A204.1 (cell line): ENCODE results near the gene F11.
"Not testable (repeated sequence)": the region's sequence is repeated elsewhere in the genome, so short reads cannot be mapped to it uniquely, and the experiment has no call there.

Experiments used
- FAIRE-seq: peaks from 2 replicates; lab custom pipeline; 2012; peaks lifted over from hg19 to GRCh38; lab: Jason Lieb, UNC

Gene F11

DNA sequence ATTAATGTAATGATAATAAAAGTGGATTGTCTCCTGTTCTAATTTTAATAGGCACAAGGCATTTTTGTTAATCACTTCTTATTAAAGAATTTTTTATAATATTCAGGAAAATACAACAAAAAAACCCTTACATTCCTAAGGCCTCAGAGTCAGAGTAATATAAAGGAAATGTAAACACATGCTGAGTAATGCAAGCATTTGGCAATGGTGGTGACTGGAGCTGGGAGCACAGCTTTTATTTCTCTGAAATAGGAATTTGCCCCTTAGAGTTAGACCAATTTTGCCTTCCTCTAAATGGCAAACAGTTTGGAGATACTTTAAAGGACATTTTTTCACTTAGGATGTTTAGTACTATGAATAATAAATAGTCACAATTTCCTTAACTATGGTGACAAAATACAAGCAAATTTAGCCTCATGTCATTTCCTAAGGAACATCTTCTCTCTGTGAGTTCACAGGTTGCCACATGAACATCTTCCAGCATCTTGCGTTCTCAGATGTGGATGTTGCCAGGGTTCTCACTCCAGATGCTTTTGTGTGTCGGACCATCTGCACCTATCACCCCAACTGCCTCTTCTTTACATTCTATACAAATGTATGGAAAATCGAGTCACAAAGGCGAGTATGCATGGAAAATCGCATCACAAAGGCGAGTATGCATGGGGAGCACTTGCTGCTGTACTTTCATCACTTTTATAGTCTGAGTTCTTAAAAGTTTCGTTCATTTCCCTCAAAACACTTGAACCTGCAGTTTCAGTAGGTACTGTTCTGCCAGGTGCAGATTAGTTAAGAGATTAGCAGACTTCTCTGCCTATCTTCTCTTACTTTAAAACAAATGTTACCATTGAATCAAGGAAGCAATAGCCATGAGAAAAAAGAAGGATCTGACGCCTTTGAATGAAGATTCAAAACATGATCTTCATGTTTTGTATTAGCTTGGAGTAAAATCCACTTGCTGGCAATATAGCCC, 15.9 kb upstream of the F11 start:
- FAIRE-seq = peak; percentile 19

- no peak for FAIRE-seq
Observed at GRCh38 chr4:186250760-186251159, 15.2 kb upstream of the F11 start.

- no peak for FAIRE-seq
Observed at GRCh38 chr4:186255122-186255521, 10.9 kb upstream of the F11 start.

DNA sequence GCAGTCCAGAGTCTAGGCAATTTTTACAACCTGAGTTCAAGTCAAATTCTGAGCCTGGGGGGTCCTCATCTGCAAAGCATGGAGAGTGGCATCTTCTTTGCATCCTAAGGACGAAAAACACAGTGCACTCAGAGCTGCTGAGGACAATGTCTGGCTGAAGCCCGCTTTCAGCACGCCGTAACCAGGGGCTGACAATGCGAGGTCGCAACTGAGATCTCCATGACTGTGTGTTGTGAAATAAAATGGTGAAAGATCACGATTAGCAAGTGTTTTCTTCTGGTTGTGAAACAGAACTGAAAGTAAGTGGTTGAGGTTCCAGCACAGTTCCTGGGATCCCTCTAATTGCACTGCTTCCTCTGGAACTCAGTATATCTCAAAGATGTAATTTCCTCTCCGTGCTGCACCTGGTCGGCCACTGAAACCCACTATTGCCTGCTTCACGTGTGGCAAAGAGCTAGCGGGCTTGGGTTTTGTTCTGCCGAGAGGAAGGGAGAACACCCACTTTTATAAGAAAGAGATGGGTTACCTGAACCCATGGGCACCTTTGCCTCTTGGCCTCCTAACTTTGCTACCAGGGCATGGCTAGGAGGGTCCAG, 7.7 kb upstream of the F11 start:
- no peak for FAIRE-seq

DNA sequence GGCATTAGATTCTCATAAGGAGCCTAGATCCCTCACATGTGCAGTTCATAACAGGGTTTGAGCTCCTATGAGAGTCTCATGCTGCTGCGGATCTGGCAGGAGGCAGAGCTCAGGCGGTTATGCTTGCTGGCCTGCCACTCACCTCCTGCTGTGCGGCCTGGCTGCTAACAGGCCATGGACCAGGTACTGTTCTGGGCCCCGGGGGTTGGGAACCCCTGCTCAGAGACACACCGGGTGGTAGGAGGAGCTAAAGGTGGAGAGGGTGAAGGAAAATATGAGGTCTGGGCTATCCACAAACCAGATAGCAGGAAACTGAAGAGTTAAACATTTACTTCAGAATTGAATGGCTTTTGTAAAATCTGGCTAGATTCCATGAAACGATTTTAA, 5.9 kb upstream of the F11 start:
- FAIRE-seq = no peak

DNA sequence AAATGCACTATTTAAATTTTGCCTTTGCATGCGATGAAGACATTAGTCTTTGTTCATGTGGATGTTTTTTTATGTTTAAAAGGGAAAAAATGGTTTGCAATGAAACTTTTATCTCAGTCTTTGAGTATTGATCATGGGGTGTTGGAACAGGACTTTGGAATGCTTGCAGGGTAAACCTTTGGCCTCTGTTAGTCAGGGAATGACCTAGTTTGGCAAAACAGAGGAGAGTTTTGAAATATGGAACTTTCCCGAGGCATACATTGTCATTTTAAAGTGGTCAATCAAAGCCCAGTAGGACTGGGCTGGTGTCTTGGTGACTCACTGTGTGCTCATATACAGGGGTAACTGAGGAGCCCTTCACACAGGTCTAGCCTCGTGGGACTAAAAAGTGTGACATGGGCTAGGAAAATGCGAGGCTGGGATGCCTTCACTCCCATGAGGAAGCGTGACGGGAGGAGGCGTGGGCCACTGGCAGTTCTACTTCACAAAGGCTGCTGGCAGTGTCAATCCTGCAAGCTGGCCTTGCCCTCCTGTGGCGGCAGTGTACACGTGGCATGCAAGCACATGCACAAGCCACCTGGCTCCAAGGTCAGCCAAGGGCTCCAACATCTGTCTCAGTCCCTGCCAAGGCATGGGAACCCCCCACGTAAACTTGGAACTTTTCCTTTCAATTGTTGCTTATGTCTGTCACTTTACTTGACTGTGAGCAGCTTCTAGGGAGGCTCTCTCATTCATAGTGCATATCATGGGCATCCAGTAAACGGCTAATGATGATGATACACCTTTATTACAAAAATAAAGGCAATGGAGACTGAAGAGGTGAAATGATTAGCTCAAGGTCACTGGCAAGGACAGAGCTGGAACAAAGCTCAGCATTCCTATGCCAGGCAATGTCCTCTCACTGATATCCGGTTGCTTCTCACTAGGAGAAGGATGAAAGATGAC, 5.2 kb upstream of the F11 start:
- no peak for FAIRE-seq

DNA sequence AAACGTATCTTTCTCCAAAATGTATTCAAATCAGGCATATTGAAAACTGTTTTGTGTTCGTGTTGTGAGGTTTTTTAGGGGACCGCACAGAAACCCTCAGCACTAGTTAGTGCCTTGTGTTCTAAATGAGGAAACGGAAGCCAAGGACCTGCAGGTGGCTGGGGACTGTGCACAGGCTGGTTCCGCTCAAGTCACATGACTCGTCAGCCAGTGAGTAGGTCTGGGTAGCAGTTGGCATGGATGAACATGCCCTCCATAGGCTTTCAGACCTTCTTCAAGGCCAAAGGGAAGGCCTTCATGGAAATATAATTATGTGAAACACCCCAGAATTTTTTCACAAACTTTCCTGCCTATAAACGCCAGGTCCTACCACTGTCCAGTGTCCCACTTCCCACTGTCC, 1.3 kb upstream of the F11 start:
- FAIRE-seq = no peak

DNA sequence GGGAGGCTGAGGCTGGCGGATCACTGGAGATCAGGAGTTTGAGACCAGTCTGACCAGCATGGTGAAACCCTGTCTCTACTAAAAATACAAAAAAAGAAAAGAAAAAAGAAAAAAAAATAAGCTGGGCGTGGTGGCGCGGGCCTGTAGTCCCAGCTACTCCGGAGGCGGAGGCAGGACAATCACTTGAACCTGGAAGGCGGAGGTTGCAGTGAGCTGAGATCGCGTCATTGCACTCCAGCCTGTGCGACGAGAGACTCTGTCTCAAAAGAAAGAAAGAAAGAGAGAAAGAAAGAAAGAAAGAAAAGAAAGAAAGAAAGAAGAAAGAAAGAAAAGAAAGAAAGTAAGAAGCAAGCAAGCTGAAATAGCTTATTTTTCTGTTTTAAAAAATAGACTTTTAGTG, 739 bp upstream of the F11 start:
- FAIRE-seq = not testable (repeated sequence)

DNA sequence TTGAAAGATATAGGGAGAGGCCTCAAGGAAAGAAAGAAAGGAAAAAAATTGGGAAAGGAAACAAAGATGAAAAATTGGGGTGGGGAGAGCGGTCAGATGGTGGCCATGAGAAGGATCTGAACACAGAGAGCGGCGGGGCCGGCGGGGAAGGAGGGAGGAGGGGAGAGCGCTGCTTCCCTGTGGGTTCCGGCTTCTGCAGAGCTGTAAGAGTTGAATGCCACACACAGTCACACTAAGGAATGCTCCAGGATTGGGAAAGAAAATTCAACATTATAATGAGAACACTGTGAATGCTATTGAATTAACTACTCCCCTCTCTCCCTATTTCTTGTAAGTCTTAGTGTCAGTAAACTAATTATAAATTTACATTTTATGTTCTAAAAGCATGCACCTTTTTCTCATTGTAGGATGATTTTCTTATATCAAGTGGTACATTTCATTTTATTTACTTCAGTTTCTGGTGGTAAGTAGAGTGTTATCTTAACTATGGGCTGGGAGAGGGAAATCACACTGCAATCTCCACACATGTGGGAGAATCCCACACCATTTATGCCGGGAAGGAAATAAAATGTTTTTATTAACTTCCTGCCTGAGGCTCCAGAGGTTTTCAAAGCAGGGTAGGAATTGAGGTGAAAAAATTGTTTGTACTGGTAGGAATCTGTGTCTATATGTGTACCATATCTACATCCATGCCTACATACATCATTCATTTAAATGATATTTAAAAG, 904 bp downstream of the F11 start:
- FAIRE-seq = no peak

DNA sequence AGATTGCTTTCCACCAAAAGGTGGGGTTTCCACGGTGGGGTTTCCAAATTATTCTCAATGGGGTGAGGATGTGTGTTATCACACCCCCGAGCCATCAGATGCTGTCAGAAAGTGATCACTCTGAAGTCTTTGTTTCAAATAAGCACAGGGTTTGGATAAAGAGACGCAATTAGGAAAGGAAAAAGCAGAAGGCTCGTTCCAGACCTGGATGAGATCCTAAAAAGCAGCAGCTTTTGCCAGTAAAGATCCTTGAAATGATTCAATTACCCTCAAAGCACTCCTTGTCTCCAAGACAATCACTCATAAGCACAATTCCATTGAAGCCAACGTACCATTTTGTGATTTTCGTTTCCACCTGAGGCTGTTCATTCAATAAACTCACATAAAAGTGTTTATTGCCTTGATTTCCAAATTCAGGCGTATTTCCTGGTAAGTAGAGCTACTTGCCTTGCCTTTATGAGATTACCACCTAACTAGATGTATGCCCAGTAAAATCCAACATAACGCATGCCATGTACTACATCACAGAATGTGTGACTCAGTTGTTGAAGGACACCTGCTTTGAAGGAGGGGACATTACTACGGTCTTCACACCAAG, 5.2 kb downstream of the F11 start:
- no peak for FAIRE-seq

DNA sequence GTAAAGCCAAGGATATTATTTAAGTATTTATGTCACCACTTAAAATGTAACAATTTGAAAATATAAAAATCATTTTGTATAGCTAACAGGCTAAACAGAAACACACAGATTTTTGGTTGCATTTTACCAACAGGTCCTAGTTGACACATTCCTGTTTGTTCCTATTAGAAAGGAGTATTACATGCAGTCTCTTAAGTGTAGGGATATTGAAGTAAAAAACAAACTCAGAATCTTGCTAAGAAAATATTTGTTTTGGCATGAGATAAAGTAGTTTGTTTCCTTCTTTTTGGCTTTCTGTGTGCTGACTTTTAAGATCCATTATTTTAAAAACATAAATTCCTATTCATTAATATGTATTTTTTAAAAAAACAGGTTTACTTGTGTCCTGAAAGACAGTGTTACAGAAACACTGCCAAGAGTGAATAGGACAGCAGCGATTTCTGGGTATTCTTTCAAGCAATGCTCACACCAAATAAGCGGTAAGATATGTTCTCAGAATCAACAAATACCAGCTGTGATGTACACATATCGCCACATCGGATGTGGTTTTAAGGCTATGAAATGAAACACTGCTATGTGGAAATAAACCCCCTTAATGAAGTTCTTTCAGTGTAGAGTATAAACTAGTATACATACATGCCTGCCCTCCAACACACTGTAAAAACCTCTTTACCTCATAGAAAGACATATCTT, 6.9 kb downstream of the F11 start:
- no peak for FAIRE-seq

GRCh38 chr4:186273392-186273789, 7.4 kb downstream of the F11 start:
- not testable (repeated sequence) for FAIRE-seq

DNA sequence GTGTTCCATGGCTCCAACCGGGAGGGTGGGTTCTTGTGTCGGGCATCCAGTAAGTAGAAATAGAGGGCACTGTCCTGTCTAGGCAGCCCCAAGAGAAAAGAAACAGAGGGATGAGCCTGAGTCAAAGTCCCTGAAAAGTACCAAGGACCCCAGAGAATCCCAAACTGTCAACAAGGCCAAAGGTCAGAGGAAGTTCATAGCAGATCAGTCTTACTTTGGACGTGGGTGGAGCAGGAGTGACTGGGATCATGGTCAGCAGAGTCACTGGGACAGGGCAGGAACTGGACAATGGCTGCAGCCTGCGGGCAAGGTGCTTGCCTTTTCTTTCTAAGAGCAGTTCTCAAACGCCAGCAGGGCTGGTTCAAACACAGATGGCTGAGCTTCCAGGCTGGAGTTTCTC, 17.3 kb downstream of the F11 start:
- no peak for FAIRE-seq

DNA sequence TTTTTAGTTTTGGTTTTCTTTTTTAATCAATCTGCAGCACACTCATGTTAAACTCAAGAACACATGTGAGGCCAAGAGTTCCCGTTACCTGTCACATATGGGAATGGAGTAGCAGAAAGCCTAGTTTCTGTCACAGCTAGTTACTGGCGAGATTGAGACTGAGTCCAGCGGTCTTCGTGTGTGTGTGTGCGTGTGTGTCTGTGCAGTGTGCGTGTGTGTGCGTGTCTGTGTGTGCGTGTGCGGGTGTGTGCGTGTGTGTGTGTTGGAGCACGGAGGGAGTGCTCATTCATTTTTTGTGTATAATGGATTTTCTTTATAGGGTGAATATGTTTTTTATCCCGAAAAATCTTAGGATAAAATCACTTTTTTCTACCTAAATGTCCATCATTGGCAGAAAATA, 19.2 kb downstream of the F11 start:
- FAIRE-seq = no peak

- no peak for FAIRE-seq
Observed at GRCh38 chr4:186286581-186286980, 20.6 kb downstream of the F11 start.

DNA sequence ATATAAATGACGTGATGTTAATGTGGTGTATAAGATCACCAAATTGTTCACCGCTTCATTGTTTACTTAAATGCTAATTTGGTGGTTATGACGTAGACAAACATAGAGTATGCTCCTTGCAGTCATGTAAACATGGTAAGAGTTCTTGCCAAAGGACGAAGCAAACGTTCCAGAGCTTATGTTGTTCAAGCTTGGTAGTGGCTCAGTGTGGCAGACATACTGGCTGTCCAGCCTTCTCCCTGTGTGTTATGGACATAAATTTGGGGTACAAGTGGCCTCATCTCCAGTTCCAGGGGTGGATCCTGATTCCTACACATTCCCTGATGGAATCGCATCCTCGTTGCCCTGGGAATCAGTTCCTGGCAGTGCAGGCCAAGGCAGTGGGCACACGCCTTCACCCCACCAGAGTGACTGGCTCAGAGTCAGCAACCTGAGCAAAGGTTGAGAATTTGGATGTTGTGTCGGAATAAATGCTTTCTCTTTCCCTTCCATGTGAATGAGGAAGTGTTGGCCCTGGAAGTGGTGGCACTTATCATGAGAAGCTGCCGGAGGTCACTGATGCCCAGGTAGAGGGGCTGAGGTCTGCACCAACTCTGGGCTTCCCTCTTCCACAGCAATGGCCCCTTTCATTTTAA, 25.4 kb downstream of the F11 start:
- no peak for FAIRE-seq

- no peak for FAIRE-seq
Observed at GRCh38 chr4:186294160-186294559, 28.2 kb downstream of the F11 start.

DNA sequence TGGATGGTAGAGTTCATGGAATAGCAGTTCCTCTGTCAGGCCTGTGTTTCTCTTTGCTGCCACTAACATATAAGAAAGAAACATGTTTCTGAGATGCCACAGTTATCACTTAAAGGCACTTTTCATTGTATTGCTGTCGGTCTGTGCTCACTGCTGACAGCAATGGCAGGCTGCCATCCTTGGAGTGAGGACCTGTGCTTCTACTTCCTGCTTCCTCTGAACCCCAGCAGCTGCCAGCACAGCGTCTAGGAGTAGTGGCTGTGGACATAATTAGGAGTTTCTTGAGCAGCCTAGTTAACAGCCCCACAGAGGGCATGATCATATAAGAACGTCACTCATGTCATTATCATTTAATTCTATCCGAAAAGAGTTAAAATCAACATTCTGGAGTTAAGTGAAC, 30.5 kb downstream of the F11 start:
- no peak for FAIRE-seq

DNA sequence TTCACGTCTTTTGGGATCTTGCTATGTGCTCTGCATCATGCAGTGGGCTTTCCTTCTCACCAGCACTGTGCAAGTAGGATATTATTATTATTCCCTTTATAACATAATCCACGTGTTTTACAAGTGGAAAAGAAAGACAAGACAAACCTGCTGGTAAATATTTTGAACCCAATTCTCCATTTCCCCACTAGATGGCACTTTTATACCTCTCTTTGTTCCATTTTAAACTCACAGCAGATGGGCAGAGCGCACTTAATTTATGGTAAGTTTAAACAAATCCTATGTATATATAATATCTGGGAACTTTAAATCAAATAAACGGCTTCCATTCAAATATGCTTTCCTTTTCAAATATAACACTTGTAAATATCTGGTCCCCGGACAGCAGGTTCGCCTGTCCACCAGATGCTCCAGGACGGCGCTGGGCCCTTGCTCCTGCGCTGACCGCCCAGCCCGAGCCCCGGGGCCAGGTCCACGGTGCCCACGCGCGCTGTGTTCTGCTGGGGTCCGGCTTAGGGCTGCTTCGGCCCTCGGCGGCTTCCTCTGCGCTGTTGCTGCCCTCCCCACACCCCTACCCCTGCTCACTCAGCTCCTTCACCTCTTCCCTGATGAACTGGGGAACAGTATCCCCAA, 31.1 kb downstream of the F11 start:
- FAIRE-seq = peak; percentile 98

DNA sequence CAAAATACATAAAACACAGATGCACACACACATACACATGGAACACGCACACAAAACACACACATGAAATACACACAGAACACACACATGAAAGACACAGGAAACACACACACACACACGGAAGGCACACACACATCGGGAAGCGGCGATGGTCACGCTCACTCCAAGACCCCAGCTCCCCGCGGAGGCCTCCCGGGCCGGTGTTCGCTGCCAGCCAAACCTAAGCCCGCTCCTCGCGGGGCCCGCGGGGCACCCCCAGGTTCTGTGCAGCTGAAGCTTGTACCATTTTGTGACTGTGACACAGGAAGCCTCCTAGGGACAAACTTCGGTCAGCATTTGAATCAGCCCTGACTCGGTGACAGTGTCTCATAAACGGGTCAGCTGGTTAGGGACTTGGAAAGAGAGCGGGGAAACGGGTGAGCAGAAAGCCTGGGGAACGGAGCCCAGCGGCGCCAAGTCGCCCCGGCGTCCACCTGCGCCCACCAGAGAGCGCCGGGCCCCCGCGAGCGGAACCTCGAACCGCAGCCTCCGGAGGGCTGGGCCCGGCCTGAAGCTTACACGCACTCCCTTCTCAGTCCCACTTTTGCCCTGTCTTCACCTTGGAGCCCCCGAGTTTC, 32.1 kb downstream of the F11 start:
- FAIRE-seq = no peak
